H1 (cell line): ENCODE results near the gene DIP2C.

Experiments used
- CEBPB ChIP-seq: IDR thresholded peaks from 2 replicates; pipeline ENCODE4 v1.6.1; 2012; ENCODE audit warnings: low read depth, low read length
- CHD2 ChIP-seq: IDR thresholded peaks from 2 replicates; pipeline ENCODE4 v1.6.1; 2012; ENCODE audit warnings: low read length, improper control_type of control experiment
- EGR1 ChIP-seq: IDR thresholded peaks from 2 replicates; pipeline ENCODE4 v1.6.1; 2011; ENCODE audit warnings: low read depth, low read length, borderline replicate concordance
- EZH2 ChIP-seq: fragments of 200-600 bp; sonication (generic); IDR thresholded peaks from 2 replicates; pipeline ENCODE4 v1.7.1; 2012; ENCODE audit warnings: low read depth, mild to moderate bottlenecking, moderate library complexity, low read length, inconsistent platforms; ENCODE audit not compliant: severe bottlenecking
- JUN ChIP-seq: IDR thresholded peaks from 2 replicates; pipeline ENCODE4 v1.6.1; 2011; ENCODE audit warnings: low read depth, mild to moderate bottlenecking, improper control_type of control experiment, low read length
- PHF8 ChIP-seq: fragments of 200-600 bp; sonication (generic); conservative IDR thresholded peaks from 2 replicates; pipeline ENCODE4 v1.7.1; 2012; ENCODE audit warnings: low read depth, mild to moderate bottlenecking, inconsistent platforms, low read length, moderate library complexity
- POLR2A ChIP-seq, 2 experiments: IDR thresholded peaks; 1 replicate in 1 of 2; 2 replicates in 1 of 2; pipeline ENCODE4 v1.6.1; 2011; ENCODE audit warnings: low read depth in 2 of 2, low read length in 2 of 2, mild to moderate bottlenecking in 2 of 2; ENCODE audit errors: control extremely low read depth in 1 of 2
- SP1 ChIP-seq: IDR thresholded peaks from 2 replicates; pipeline ENCODE4 v1.6.1; 2011; ENCODE audit warnings: low read depth, low read length
- SRF ChIP-seq: IDR thresholded peaks from 2 replicates; pipeline ENCODE4 v1.6.1; 2011; ENCODE audit warnings: mild to moderate bottlenecking, low read depth, low read length, moderate library complexity
- SUZ12 ChIP-seq: fragments of 200-600 bp; sonication (generic); IDR thresholded peaks from 2 replicates; pipeline ENCODE4 v1.6.1; 2012; ENCODE audit warnings: mild to moderate bottlenecking, inconsistent platforms, low read length, moderate library complexity, mixed read lengths
- TF ChIP-seq, protein P1 (sequence below), 3 experiments: IDR thresholded peaks; 1 replicate in 2 of 3; 2 replicates in 1 of 3; pipeline versions ENCODE4 v1.5.1 to v1.6.1; 2011; ENCODE audit warnings: low read length in 3 of 3, mild to moderate bottlenecking in 3 of 3, inconsistent platforms in 2 of 3, low read depth in 1 of 3, moderate library complexity in 1 of 3; ENCODE audit not compliant: insufficient read depth in 1 of 3; ENCODE audit errors: control extremely low read depth in 1 of 3
- TF ChIP-seq, protein P2 (sequence below): IDR thresholded peaks from 2 replicates; pipeline ENCODE4 v1.6.1; 2012; ENCODE audit warnings: low read length, inconsistent platforms

DNA sequence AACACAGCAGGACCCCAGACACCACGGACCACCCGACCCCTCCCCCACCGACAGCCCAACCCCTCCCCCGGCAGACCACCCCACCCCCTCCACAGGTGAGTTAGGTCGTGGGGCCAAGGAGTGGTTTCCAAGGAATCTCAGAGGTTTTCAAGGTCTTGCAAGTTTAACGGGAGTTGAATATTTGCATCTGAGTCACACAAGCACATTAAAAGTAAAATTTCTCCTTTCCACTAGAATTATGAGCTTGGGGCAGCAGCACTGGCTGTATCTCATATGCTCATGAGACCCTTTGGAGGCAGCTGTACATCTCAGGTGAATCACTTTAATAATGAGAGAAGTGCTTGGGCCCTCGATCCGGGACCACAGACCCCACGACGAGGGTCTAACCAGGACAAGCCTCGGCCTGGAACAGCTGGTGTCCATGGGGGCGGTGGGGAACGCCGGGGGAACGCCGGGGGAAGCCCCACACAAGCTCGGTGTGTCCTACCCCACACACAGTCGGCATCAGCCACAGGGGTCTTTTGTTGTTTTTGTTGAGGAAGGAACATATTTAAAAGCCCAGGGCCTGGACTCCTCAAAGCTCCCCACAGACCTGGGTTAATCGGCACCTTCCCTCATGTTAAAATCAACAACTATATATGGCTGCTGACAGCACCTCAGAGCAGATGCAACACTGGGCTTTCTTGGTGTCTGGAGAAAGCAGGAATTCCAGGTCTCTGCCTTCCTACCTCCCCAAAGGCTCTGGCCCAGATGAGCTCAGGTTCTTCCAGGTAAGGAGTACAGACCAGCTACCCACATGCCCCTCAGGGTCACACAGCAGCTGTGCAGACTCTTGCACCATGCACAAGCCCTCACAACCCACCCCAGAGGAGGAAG, 130.3 kb downstream of the DIP2C start:
- TF ChIP-seq CEBPB (no peak), SP1 (no peak), EGR1 (no peak), PHF8 (no peak), JUN (no peak), POLR2A (IDR thresholded peaks at IDR 0.05; ENCODE audit: control extremely low read depth in 1 of 2, low read depth in 2 of 2, low read length in 2 of 2) (no peak), SUZ12 (no peak), SRF (no peak), EZH2 (no peak), CHD2 (no peak)
- TF ChIP-seq, protein P1, sequence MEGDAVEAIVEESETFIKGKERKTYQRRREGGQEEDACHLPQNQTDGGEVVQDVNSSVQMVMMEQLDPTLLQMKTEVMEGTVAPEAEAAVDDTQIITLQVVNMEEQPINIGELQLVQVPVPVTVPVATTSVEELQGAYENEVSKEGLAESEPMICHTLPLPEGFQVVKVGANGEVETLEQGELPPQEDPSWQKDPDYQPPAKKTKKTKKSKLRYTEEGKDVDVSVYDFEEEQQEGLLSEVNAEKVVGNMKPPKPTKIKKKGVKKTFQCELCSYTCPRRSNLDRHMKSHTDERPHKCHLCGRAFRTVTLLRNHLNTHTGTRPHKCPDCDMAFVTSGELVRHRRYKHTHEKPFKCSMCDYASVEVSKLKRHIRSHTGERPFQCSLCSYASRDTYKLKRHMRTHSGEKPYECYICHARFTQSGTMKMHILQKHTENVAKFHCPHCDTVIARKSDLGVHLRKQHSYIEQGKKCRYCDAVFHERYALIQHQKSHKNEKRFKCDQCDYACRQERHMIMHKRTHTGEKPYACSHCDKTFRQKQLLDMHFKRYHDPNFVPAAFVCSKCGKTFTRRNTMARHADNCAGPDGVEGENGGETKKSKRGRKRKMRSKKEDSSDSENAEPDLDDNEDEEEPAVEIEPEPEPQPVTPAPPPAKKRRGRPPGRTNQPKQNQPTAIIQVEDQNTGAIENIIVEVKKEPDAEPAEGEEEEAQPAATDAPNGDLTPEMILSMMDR (IDR thresholded peaks at IDR 0.05; ENCODE audit: control extremely low read depth in 1 of 3, insufficient read depth in 1 of 3, low read depth in 1 of 3, low read length in 3 of 3), result no peak
- TF ChIP-seq, protein P2, sequence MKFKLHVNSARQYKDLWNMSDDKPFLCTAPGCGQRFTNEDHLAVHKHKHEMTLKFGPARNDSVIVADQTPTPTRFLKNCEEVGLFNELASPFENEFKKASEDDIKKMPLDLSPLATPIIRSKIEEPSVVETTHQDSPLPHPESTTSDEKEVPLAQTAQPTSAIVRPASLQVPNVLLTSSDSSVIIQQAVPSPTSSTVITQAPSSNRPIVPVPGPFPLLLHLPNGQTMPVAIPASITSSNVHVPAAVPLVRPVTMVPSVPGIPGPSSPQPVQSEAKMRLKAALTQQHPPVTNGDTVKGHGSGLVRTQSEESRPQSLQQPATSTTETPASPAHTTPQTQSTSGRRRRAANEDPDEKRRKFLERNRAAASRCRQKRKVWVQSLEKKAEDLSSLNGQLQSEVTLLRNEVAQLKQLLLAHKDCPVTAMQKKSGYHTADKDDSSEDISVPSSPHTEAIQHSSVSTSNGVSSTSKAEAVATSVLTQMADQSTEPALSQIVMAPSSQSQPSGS, result no peak
